GM06990 (cell line): Measurements from ENCODE around the gene NCK1.

ENCODE experiments used
- DNase-seq: peaks from one replicate; pipeline ENCODE4 v3.0.0-alpha.2; 2011; ENCODE audit not compliant: insufficient read length; ENCODE audit errors: extremely low read depth
- H3K27me3 ChIP-seq: replicated peaks from 2 replicates; pipeline ENCODE4 v1.6.0; 2011; ENCODE audit warnings: low read length; ENCODE audit not compliant: control insufficient read depth, insufficient read depth
- H3K36me3 ChIP-seq: 2 replicates; pipeline ENCODE4 v1.5.1; 2011; ENCODE audit warnings: low read length; ENCODE audit not compliant: control insufficient read depth, insufficient read depth
- H3K4me3 ChIP-seq: replicated peaks from 2 replicates; pipeline ENCODE4 v1.5.1; 2011; ENCODE audit warnings: low read depth, mild to moderate bottlenecking, control low read depth, low read length
- CTCF ChIP-seq: IDR thresholded peaks from 2 replicates; pipeline ENCODE4 v1.5.1; 2011; ENCODE audit warnings: low read length, control low read depth, mild to moderate bottlenecking, inconsistent platforms; ENCODE audit not compliant: insufficient read depth, poor library complexity, severe bottlenecking

NCK1 gene

GRCh38 chr3:136955813-136956212 is 93.8 kb downstream of the NCK1 start:
- Histone ChIP-seq H3K36me3 (no peaks in the 10 kb centered on the region), H3K4me3 (no peak overlapping the region), H3K27me3 (no peaks in the 10 kb centered on the region)
- no peak for TF ChIP-seq CTCF
- no peak for DNase-seq

- no peak for TF ChIP-seq CTCF
- no peaks in the 10 kb centered on the region for H3K36me3 ChIP-seq
- DNase-seq: no peak
- H3K27me3 ChIP-seq: no peaks in the 10 kb centered on the region
- no peak overlapping the region for H3K4me3 ChIP-seq
Observed at GRCh38 chr3:136956971-136957370, 95.0 kb downstream of the NCK1 start.

GRCh38 chr3:136957751-136958288 is 95.8 kb downstream of the NCK1 start, which contains the start of gene IL20RB:
Gene IL20RB (plus strand): TSS chr3:136957983. CDS start chr3:136958114, 131 bp downstream.
- DNase-seq: no peak
- no peaks in the 10 kb centered on the region for H3K27me3 ChIP-seq
- TF ChIP-seq CTCF: no peak
- H3K36me3 ChIP-seq: no peaks in the 10 kb centered on the region
- H3K4me3 ChIP-seq: no peak within 1 kb of the TSS

GRCh38 chr3:136958939-136959338 is 96.9 kb downstream of the NCK1 start:
- no peak for TF ChIP-seq CTCF
- H3K4me3 ChIP-seq: no peak overlapping the region
- H3K36me3 ChIP-seq: no peaks in the 10 kb centered on the region
- DNase-seq: no peak
- no peaks in the 10 kb centered on the region for H3K27me3 ChIP-seq

GRCh38 chr3:136959599-136959998 is 97.6 kb downstream of the NCK1 start:
- DNase-seq: no peak
- H3K27me3 ChIP-seq: no peaks in the 10 kb centered on the region
- H3K36me3 ChIP-seq: no peaks in the 10 kb centered on the region
- no peak for TF ChIP-seq CTCF
- H3K4me3 ChIP-seq: no peak overlapping the region
